NB4 (cell line): ENCODE data around the gene EMP1.

Experiments used
- MAX ChIP-seq: IDR thresholded peaks from 2 replicates; pipeline ENCODE4 v1.6.1; 2011; ENCODE audit warnings: low read depth, low read length
- TF ChIP-seq, protein P1 (sequence below): IDR thresholded peaks from one replicate; pipeline ENCODE4 v1.5.1; 2012; ENCODE audit warnings: low read depth, low read length

- TF ChIP-seq, protein P1, sequence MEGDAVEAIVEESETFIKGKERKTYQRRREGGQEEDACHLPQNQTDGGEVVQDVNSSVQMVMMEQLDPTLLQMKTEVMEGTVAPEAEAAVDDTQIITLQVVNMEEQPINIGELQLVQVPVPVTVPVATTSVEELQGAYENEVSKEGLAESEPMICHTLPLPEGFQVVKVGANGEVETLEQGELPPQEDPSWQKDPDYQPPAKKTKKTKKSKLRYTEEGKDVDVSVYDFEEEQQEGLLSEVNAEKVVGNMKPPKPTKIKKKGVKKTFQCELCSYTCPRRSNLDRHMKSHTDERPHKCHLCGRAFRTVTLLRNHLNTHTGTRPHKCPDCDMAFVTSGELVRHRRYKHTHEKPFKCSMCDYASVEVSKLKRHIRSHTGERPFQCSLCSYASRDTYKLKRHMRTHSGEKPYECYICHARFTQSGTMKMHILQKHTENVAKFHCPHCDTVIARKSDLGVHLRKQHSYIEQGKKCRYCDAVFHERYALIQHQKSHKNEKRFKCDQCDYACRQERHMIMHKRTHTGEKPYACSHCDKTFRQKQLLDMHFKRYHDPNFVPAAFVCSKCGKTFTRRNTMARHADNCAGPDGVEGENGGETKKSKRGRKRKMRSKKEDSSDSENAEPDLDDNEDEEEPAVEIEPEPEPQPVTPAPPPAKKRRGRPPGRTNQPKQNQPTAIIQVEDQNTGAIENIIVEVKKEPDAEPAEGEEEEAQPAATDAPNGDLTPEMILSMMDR = no peak
- no peak for TF ChIP-seq MAX
These were observed 18.5 kb downstream of the EMP1 start for GRCh38 chr12:13215056-13215455.
